COLO668 (cell line): ENCODE results near the gene CEBPZ.
"Not testable (repeated sequence)": the region's sequence is repeated elsewhere in the genome, so short reads cannot be mapped to it uniquely, and the experiment has no call there.

ENCODE experiments used
- DNase-seq: peaks from one replicate; lab custom pipeline; 2025; ENCODE audit not compliant: unreplicated experiment; lab: John Stamatoyannopoulos, UW

CEBPZ gene

DNA sequence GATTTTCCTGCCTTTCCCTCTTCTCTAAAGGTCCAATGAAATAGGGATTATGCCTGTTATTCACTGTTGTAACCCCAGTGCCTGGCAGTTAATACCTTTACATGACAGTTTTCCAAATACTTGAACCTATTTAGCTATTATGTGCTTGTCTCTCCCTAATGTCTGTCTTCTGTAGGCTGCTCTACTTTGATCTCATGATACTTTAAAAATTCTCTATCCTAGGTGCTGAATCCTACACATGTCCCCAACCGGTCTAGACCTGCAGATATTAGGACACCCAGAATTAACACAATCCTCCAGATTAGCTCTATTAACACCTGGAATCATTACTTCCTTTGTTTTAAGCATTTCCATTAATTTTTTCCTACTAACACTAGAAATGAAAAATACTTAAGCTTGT is 7.3 kb downstream of the CEBPZ start:
- no peak for DNase-seq

DNA sequence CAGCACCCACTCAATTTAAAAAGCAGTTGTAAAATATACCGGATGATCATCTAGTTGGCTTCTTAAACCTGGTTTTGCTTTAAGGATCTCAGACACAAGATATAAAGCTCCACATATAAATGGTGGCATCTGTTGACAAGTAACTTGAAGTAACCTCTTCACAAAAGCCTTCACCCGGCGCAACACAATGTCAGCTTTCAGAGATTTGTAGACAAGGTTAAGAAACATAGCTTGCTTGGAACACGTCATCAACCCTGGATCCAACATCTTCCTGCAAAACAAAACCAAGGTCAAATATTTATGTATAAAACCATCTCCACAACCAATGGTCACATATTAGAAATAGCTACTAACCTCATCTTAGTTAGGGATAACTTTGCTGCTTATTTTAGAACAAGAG is 8.3 kb downstream of the CEBPZ start:
- DNase-seq = no peak

DNA sequence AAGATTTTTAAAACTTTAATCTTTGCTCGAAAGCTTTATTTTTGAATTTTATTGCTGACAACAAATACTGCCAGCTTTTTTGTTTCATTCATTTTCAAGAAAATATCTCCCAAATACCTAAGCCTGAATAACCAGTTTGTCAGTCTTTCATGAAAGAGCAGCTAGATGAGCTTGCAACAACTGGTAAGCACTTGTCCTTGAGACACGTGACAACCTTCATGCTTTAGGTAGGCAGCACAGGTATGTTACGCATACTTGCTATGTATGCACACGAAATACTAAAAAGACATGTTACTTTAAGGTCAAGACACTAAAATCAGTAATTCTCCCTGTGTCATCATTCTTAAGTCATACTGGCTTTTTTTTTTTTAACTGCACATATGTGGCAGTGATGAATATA is 12.3 kb downstream of the CEBPZ start:
- DNase-seq = no peak

DNA sequence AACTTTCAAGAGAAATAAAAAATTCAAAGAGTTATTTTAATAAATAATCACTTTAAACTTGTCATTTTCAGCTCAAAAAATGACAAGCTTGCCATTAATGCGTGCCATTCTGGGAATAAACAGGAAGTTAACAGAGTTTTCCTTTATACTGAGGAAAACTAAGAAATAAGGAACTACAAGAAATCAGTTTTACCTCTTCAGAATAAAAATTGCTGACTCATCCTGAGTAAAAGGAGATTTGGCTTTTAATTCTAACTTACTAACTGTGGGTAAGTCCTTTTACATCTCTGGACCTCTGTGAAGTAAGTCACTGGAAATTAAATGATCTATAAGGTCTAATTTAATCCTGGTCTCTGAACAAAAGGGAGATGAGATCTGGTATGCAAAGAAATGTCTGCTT is 16.1 kb downstream of the CEBPZ start:
- no peak for DNase-seq

DNA sequence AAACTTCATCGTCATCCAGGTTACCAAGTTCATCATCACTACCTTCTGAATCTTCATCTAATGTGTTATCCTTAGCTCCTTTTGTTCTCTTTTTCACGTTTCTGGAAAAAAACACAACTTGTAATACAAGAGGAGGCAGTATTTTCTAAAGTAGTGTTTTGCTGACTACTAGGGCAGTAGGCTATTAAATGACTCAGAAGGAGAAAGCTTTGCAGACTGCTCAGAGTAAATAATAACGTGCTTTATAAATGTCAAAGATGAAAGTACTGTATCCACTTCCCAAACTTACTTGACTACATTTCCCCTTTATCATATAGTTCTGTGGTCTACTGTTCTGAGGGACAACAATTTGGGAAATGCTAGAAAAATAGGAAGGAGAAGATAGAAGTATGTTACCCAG is 19.5 kb downstream of the CEBPZ start:
- DNase-seq = no peak

DNA sequence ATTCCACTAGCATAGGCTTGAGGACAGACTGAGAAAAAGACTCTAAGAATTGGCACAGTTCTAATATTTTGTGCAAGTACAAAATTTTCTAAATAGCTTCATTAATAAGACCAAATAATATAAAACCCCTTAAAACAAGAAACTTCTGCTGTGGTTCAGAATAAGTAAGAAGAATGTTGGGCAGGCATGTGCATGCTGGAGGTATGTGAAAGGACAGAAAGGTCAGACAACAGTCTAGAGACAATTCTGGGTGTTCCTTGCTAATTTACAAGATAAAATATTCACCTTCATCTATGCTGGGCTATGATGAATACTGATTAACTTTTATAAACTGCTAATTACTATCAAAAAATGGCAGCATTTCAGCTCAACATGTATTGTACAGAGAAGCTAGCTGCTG is 20.2 kb downstream of the CEBPZ start:
- DNase-seq = no peak

DNA sequence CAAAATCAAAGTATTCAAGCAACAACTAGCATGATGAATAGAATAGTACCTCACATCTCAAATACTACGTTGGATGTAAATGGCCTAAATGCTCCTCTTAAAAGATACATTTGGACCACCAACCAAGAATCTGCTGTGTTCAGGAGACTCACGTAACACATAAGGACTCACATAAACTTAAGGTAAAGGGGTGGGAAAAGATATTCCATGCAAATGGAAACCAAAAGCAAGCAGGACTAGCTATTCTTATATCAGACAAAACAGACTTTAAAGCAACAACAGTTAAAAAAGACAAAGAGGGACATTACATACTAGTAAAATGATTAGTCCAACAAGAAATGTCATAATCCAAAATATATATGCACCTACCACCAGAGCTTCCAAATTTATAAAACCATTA is 24.6 kb downstream of the CEBPZ start:
- not testable (repeated sequence) for DNase-seq

DNA sequence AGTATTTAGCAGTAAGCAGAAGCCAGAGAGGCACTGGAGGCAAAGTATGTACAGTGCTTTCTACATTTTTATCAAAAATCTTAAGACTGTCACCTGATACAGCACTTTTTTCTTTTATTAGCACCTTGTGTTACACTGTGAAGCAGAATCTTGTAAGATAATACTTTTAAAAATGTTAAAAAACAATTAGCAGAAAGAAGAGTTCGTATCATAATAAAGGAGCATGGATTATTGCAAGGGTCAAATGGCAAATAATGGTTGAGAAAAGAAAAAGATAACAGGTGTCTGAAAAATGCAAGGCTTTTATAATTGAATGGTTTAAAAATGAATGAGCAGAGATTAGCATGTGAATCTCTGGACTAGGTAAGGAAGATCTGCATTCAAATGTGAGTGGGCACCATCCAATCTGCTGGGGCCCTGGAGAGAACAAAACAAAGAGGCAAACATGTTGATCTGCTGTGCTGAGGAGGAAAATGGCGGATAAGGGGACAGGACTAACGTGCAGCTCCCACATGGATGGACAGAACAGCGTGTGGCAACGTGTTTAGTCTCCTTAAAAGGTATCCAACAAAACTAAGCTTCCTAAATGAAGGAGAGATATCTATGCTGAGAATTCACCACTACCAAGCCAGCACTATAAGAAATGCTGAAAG is 25.6 kb downstream of the CEBPZ start:
- no peak for DNase-seq

DNA sequence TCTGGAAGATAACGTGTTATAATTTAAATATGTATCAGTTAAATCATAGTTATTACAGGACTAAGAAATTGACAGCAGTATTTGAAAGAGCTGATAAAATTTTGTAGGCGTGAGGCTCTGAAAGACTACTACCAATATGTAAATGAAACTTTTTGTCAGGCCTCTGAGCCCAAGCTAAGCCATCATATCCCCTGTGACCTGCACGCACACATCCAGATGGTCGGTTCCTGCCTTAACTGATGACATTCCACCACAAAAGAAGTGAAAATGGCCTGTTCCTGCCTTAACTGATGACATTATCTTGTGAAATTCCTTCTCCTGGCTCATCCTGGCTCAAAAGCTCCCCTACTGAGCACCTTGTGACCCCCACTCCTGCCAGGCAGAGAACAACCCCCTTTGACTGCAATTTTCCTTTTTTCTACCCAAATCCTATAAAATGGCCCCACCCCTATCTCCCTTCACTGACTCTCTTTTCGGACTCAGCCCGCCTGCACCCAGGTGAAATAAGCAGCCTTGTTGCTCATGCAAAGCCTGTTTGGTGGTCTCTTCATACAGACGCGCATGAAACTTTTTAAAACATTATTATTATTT is 26.2 kb downstream of the CEBPZ start:
- DNase-seq = not testable (repeated sequence)

DNA sequence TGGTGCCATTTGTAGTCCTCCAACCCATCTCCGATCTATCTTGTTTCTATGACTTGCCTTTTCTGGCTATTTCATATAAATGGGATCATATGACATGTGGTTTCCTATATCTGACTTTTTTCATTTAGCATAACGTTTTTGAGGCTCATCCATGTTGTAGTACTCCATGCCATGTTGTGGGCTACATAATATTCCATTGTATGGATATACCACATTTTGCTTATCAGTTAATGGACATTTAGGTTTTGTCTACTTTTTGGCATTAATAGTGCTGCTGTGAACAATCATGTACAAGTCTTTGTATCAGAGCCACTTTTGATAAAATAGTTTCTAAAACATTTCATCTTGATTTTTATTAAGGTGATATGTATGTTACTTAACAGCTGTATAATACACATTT is 27.7 kb downstream of the CEBPZ start:
- no peak for DNase-seq

DNA sequence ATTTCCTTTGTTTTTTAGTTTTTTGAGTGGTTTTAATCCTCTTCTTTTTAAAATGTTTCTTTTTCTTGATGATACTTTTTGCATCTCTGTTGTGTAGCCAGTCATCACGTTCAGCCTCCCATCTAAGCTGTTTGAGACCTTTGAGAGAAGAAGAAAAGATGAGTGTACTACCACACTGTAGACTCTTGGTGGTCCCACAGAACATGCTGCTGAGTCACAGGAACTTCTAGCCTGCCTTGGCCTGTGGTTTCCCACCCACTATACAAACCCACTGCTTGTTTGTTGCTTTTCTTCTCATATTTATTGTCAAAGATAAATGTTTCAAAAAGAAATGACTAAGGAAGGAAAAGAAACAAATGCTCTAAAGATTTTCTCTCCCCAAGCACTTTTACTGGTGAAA is 29.6 kb downstream of the CEBPZ start:
- no peak for DNase-seq

DNA sequence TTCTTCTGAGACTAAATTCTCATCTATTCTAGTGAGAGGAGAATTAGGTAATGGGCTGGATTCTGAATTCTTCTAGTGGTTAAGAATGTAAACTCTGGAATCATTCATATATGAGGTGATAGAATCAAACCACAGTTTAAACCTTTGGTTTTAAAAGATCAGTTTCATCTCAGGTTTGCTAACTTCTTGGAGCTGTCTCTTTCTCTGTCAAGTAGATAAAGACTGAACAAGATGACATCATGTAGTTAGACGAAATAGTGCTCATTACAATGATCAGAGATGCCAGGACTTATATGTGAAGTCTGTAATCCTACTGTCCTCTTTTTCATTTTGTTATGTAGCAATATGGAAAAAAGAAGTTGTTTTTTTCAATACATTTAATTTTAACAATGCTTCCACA is 30.2 kb downstream of the CEBPZ start:
- DNase-seq = no peak

DNA sequence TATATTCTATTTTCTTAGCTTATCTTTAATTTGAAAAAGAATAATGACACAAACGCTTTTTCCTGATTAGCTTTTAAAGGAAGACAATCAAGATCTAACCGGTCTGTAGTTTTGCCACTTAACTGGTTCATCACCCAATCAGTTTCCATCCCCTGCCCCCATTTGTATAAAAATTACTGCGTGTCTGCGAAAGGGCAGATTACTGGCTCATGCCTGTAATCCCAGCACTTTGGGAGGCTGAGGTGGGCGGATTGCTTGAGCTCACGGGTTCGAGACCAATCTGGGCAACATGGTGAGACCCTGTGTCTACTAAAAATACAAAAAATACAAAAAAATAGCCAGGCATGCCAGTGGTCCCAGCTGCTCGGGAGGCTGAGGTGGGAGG is 32.7 kb downstream of the CEBPZ start:
- DNase-seq = no peak

DNA sequence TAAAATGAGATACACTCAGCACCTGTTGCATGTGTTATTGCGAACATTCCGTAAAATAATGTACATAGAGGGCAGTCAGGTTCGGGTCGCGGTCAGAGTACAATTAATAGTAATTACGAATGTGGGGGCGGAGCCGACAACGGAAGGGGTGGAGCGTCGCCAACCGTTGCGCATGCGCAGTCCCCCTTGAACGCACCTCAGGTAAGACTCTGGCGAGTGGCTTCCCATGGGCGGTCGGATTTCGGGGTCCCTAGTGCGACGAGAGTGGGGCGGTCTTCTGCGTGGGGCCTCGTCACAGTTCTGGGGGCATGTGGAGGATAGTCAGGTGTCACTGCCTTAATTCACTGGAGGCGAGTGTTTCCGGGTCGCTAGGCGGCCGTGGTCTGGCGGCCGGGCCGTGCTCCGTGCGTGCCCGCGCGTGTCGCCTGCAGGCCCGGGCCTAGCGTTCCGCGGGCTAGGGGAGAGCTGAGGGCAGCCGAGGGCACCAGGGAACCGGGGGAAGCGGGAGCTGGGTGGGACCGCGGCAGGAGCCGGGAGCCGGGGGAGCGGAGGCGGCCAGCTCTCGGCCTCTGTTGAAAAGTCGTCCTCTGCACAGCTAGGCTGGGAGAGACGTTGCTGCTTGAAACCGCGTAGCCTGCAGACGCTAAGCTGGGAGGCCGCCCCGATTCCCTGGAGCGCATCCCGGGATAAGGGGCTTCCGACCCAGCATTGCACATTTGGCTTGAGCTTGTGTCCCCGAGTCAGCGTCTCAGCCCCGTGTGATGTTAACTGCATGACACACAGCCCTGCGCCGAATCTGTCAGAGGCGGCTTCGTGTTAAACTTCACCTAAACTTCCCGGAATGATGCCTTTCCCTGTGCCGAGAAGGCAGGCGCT is 34.8 kb downstream of the CEBPZ start, which contains the start of gene CEBPZOS:
Gene CEBPZOS (plus strand): TSS at position 177 of the 876 bp plus-strand sequence. CDS start 3,209 bp downstream, outside the sequence.
- peak; percentile 84 for DNase-seq

DNA sequence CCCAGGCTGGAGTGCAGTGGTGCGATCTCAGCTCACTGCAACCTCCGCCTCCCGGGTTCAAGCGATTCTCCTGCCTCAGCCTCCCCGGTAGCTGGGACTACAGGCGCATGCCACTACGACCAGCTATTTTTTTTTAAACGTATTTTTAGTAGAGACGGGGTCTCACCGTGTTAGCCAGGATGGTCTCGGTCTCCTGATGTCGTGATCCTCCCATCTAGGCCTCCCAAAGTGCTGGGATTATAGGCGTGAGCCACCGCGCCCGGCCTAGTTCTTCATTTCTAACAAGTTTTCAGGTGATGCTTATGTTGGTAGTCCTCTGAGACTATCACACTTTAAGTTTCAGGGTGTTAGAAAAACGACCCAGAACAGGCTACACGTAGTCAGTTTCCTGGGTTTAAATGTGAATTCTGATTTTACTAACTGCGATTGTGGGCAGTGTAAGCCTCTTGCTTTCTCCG is 35.5 kb downstream of the CEBPZ start:
- DNase-seq = not testable (repeated sequence)

DNA sequence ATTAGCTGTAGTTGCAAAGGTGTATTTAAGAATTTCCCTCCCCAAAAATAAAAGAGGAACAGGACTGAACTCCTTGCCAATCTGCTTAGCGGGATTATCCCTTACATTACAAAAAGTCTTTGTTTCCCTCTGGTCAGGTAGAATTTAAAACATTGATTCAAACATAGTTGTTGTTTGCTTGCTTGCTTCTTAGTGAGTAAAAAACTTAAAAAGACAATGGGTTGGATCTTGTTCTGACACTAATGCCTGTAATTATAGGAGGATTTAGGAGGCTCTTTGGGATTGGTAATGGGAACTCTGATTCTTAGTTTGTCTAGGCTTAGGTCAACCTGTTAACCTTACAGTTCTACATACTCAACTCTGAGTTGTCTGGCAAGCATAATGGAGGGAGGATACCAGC is 38.8 kb downstream of the CEBPZ start:
- no peak for DNase-seq

DNA sequence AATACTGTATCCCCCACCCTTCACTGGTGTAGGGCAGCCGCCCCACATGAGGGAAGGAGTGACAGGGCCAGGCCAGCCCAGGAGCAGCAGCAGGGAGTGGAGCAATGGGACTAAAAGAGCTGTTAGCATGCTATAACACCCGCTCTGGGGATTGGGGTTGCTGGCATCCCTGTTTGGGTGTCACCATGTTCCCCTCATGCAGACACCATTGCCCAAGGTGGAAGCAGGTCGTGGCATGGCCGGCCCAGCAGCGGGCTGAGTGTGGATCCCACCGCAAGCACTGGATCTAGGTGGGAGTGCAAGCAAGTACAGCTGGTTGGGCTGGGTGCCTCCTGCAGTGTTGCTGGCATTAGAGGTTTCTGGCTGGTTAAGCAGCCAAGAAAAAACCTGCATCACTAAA is 39.6 kb downstream of the CEBPZ start:
- no peak for DNase-seq

DNA sequence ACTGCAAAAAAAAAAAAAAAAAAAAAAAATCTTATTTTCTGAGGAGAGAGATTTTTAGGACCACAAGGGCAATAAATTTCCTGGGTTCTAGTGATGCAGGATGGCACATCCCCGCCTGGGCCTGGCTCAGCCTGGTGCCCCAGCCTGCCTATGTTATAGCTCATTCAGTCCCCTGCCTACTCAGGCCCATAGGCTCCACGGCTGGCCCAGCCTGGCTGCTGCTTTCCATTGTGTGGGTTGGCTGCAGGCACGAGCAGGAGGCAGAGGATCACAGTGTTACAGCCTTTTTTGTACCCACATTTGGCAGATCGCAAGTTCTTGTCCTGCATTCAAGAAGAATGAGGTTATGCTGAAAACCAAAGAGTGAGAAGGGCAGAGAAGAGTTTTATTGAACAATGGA is 40.1 kb downstream of the CEBPZ start:
- DNase-seq = no peak

DNA sequence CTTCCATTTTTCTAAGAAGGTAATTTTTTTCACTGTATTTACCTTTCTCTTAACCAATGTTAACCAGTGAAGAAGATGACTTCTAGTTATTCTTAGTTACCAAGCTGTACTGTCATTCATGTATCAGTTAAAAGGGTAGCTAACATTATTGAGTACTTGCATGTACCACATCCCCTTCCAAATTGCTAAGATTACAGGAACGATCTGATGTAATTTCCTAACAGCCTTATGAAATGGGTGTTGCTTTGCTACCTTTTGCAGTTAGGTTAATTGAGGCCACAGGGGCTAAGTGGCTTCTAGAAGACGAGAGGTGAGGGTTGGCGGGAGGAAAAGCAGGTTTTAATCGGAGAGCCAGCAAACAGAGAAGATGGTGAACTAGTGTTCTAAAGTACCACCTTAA is 41.1 kb downstream of the CEBPZ start:
- DNase-seq = no peak

DNA sequence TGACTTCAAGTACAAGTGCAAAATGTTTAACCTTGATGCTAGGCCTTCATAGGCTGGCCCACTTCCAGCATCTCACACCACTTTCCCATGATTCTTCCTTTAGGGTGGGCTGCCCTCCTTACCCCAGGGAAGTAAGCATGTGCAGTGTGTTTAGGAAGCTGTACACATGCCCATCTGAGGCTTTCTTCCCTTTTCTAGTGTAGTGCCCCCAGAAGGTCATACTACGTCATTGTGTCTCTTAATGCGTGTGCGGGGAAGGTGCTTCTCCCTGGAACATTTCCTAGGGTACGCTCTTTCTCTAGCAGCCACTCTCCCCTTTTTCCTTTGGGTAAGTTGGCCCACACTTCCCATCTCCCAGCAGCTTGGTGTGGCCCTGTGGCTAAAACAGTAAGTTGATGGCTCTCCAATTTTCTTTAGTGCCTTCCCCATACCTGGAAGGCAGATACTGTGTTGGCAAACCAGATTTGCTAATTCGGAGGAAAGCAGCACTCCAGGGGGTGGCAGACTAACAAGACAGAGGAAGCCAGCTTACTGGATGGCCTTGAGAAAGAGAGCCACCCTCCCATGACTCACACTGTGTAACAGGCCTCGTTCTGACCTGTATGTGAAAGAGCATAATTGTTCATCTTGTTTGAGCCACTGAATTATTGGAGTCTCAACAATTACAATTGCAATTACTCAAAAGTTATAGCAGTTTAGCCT is 41.8 kb downstream of the CEBPZ start:
- DNase-seq = no peak

DNA sequence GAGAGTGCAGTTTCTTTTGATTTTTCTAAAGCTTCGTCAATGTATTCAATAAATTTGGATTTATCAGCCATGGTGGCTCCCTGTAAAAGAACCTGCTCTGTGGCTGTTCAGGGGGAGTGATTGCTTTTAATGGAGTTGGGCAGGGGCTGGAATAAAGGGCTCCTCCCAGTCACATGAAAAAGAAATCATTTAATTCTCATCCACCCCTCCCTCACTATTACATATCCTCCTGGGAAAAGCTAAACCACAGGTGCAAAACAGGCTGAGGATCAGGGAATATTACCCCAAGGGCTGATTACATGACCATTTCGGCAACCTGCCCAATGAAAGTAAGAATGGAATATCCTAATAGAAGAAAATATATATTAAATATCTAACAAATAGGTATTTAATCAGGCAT is 42.8 kb downstream of the CEBPZ start, which contains the start of gene SULT6B1:
Gene SULT6B1 (minus strand): TSS at position 101 of the 400 bp plus-strand sequence. CDS start 30 bp downstream, at position 71.
- DNase-seq = no peak
